Neural crest cell (in vitro differentiated cells): ENCODE data around the gene GRM1. TPM values are rescaled to one million over a fixed set of nuclear protein-coding genes. Genes with fewer than 3 reads are reported as not detected.

Source experiments
- DNase-seq: peaks from one replicate; pipeline ENCODE4 v3.0.0; 2021; ENCODE audit warnings: low read depth, mixed read lengths, low spot score
- H3K27ac Mint-ChIP-seq: one replicate; pipeline ENCODE4 v1.8.0; 2021; ENCODE audit warnings: mild to moderate bottlenecking, mixed read lengths; ENCODE audit not compliant: unreplicated experiment
- H3K27me3 Mint-ChIP-seq: 2 replicates; pipeline ENCODE4 v1.8.0; 2021; ENCODE audit warnings: low read depth, mild to moderate bottlenecking, mixed read lengths
- H3K36me3 Mint-ChIP-seq: 2 replicates; pipeline ENCODE4 v1.8.0; 2021; ENCODE audit warnings: low read depth, mild to moderate bottlenecking, mixed read lengths
- H3K4me1 Mint-ChIP-seq: 2 replicates; pipeline ENCODE4 v1.8.0; 2021; ENCODE audit warnings: mixed read lengths
- H3K4me3 Mint-ChIP-seq: one replicate; pipeline ENCODE4 v1.8.0; 2021; ENCODE audit warnings: mild to moderate bottlenecking, mixed read lengths
- H3K9me3 Mint-ChIP-seq: 2 replicates; pipeline ENCODE4 v1.8.0; 2021; ENCODE audit warnings: mixed read lengths
- CTCF ChIP-seq: fragments of 200-600 bp; sonication (generic); conservative IDR thresholded peaks from 2 replicates; pipeline ENCODE4 v1.5.0; 2021; ENCODE audit warnings: antibody characterized with exemption, mild to moderate bottlenecking
- total RNA-seq: library from RNA; stranded (reverse); gene quantifications from 2 replicates; pipeline ENCODE4 v1.2.1, GENCODE V29; 2021

GRM1 gene
- total RNA-seq, 1 donor from 2014 or later, result 0.63 TPM

- no peak for DNase-seq
- no peak for TF ChIP-seq CTCF
- no peaks in the 10 kb centered on the region for H3K9me3 Mint-ChIP-seq
- H3K4me1 Mint-ChIP-seq, result no peaks in the 10 kb centered on the region
- H3K27me3 Mint-ChIP-seq, result no peaks in the 10 kb centered on the region
- no peak overlapping the region for H3K27ac Mint-ChIP-seq
- H3K4me3 Mint-ChIP-seq, result no peak overlapping the region
- no peaks in the 10 kb centered on the region for H3K36me3 Mint-ChIP-seq
Measured at GRCh38 chr6:146470091-146470770, 441.4 kb downstream of the GRM1 start.

GRCh38 chr6:146472918-146473317, 444.1 kb downstream of the GRM1 start:
- Mint-ChIP-seq H3K27me3 (no peaks in the 10 kb centered on the region), H3K9me3 (peaks cover 3% of the 10 kb centered on the region), H3K27ac (no peak overlapping the region), H3K4me1 (no peaks in the 10 kb centered on the region), H3K36me3 (no peaks in the 10 kb centered on the region), H3K4me3 (no peak overlapping the region)
- DNase-seq, result no peak
- TF ChIP-seq CTCF, result no peak

GRCh38 chr6:146481527-146481926, 452.7 kb downstream of the GRM1 start:
- Mint-ChIP-seq H3K27ac (no peak overlapping the region), H3K9me3 (peaks cover 16% of the 10 kb centered on the region), H3K4me3 (no peak overlapping the region), H3K27me3 (no peaks in the 10 kb centered on the region), H3K4me1 (no peaks in the 10 kb centered on the region), H3K36me3 (no peaks in the 10 kb centered on the region)
- no peak for TF ChIP-seq CTCF
- DNase-seq, result no peak

DNA sequence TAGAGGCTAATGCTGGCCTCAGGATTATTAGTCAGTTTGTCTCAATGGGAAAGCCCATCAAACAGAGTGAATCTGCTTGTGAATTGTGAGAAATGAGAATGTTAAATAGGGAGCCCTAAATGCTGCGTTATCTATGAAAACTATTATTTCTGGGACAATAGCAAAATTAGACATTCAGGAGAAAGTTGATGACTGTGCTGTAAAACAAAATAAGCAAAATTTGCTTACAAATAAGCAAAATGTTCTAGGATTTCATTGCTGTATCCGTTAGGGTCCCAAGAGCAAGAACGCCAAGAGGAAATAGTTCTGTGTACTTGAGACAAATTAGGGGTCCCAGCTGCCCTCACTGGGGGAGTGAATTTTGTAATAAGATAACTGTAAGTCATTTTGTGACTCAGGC, 455.5 kb downstream of the GRM1 start:
- H3K4me3 Mint-ChIP-seq, result no peak overlapping the region
- no peaks in the 10 kb centered on the region for H3K27me3 Mint-ChIP-seq
- DNase-seq, result no peak
- peaks cover 11% of the 10 kb centered on the region for H3K9me3 Mint-ChIP-seq
- no peaks in the 10 kb centered on the region for H3K36me3 Mint-ChIP-seq
- no peaks in the 10 kb centered on the region for H3K4me1 Mint-ChIP-seq
- no peak for TF ChIP-seq CTCF
- no peak overlapping the region for H3K27ac Mint-ChIP-seq

Other genes starting within 250 kb of the GRM1 start
- 12.3 and 12.4 TPM in 2 replicates for gene FBXO30, start 214.3 kb upstream of the GRM1 start, total RNA-seq
- 32.2 and 32.9 TPM in 2 replicates for gene SHPRH, start 64.7 kb upstream of the GRM1 start, total RNA-seq